HepG2 (cell line): Measurements from ENCODE around the gene LRRC32.

Source experiments
- BCL6 ChIP-seq: IDR thresholded peaks from 2 replicates; pipeline ENCODE4 v1.6.1; 2016; ENCODE audit warnings: missing genetic modification reagents, missing compliant biosample characterization
- HNF4A ChIP-seq: sonication (generic); formaldehyde crosslinking; IDR thresholded peaks from 2 replicates; pipeline ENCODE4 v1.4.0; 2020; ENCODE audit warnings: missing genetic modification reagents
- TFAP4 ChIP-seq: sonication (generic); IDR thresholded peaks from 2 replicates; pipeline ENCODE4 v1.6.1; 2016; ENCODE audit warnings: low read depth, borderline replicate concordance
- ZNF446 ChIP-seq: sonication (generic); formaldehyde crosslinking; IDR thresholded peaks from 2 replicates; pipeline ENCODE4 v1.5.0; 2020; ENCODE audit warnings: mild to moderate bottlenecking, missing genetic modification reagents
- ZNF674 ChIP-seq: sonication (generic); formaldehyde crosslinking; IDR thresholded peaks from 2 replicates; pipeline ENCODE4 v1.5.0; 2020; ENCODE audit warnings: low read depth, mild to moderate bottlenecking, missing genetic modification reagents
- TF ChIP-seq, protein P1 (sequence below): sonication (generic); formaldehyde crosslinking; IDR thresholded peaks from 2 replicates; pipeline ENCODE4 v1.4.0; 2020; ENCODE audit warnings: missing genetic modification reagents

DNA sequence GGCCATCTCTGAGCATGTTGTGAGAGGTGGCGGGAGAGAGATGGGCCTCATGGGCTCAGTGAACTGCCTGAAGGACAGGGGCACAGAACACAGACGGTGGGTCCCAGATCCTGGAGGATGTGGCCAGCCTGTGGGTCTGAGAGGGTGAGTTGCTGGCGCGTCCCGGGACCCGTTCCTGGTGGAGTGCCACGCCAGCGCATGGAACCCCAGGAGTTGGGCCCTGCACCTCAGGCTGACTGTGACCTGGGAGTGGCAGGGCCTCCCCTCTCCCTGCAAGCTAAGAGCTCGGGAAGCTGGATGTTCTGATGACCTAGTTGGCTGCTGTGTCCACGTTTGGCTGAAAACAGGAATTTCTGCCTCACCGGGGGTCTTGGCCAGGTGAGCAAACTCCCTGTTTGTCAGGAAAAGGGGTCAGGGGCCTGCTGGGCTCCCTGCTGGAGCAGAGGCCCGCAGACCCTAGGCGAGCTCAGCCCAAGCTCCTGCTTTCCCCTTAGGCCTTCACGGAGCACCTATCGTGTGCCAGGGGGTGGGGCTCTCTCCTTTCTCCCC, 15.0 kb downstream of the LRRC32 start:
- TF ChIP-seq HNF4A (CRISPR knock-in tag) (no peak), ZNF674 (CRISPR knock-in tag) (no peak), TFAP4 (no peak), BCL6 (CRISPR knock-in tag) (no peak), ZNF446 (CRISPR knock-in tag) (no peak)
- TF ChIP-seq, protein P1, sequence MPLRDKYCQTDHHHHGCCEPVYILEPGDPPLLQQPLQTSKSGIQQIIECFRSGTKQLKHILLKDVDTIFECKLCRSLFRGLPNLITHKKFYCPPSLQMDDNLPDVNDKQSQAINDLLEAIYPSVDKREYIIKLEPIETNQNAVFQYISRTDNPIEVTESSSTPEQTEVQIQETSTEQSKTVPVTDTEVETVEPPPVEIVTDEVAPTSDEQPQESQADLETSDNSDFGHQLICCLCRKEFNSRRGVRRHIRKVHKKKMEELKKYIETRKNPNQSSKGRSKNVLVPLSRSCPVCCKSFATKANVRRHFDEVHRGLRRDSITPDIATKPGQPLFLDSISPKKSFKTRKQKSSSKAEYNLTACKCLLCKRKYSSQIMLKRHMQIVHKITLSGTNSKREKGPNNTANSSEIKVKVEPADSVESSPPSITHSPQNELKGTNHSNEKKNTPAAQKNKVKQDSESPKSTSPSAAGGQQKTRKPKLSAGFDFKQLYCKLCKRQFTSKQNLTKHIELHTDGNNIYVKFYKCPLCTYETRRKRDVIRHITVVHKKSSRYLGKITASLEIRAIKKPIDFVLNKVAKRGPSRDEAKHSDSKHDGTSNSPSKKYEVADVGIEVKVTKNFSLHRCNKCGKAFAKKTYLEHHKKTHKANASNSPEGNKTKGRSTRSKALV (CRISPR knock-in tag) = no peak
